K562 (cell line): Measurements from ENCODE around the gene TNFAIP1. TPM values are rescaled to one million over a fixed set of nuclear protein-coding genes. Genes with fewer than 3 reads are reported as not detected.

Experiments used
- NELFE ChIP-seq: IDR thresholded peaks from 2 replicates; pipeline ENCODE4 v1.6.1; 2011; ENCODE audit warnings: mild to moderate bottlenecking; ENCODE audit not compliant: insufficient read depth, insufficient read length
- NFYB ChIP-seq: IDR thresholded peaks from 2 replicates; pipeline ENCODE4 v1.6.1; 2011; ENCODE audit warnings: mild to moderate bottlenecking, moderate library complexity; ENCODE audit not compliant: insufficient read length; ENCODE audit errors: extremely low read depth
- SRSF7 ChIP-seq: fragments of 200-400 bp; formaldehyde crosslinking; optimal IDR thresholded peaks from 2 replicates; pipeline ENCODE3; 2017; ENCODE audit warnings: mild to moderate bottlenecking, low read depth, low read length
- TEAD4 ChIP-seq, 2 experiments: sonication (generic) in 1 of 2; formaldehyde crosslinking in 1 of 2; IDR thresholded peaks; 2 replicates each; pipeline versions ENCODE4 v1.6.1 to v1.8.0; 2012 to 2022; ENCODE audit warnings: borderline replicate concordance in 1 of 2, inconsistent platforms in 1 of 2, low read length in 1 of 2, mild to moderate bottlenecking in 1 of 2, missing genetic modification reagents in 1 of 2
- ZNF165 ChIP-seq: fragments of 250-450 bp; sonication (Bioruptor Pico); IDR thresholded peaks from 2 replicates; pipeline ENCODE4 v1.4.0; 2020; ENCODE audit warnings: borderline replicate concordance
- ZNF311 ChIP-seq: fragments of 250-450 bp; sonication (Bioruptor Pico); IDR thresholded peaks from 2 replicates; pipeline ENCODE4 v1.4.0; 2020; ENCODE audit warnings: mild to moderate bottlenecking, moderate library complexity
- ZNF583 ChIP-seq: fragments of 250-450 bp; sonication (Bioruptor Pico); IDR thresholded peaks from 2 replicates; pipeline ENCODE4 v1.4.0; 2020
- ZNF778 ChIP-seq: fragments of 450-650 bp; formaldehyde crosslinking; IDR thresholded peaks from 2 replicates; pipeline ENCODE4 v1.4.0; 2020; ENCODE audit warnings: mild to moderate bottlenecking, moderate library complexity
- polyA plus RNA-seq, 8 experiments: library from polyadenylated mRNA; depleted of rRNA in 4 of 8; stranded (reverse) in 5 of 8; unstranded in 3 of 8; fragments of >200 nt; fragmentation: Nextera tagmentation in 2 of 8; fragmentation: Illumina TruSeq in 1 of 8; extraction: Ambion mirVana in 2 of 8; extraction: Trizol in 1 of 8; gene quantifications; 2 replicates each; pipeline versions ENCODE4 v1.2.1 to v1.2.3, GENCODE V29; 2011 to 2014; ENCODE audit warnings: inconsistent platforms in 1 of 8, missing spikeins in 1 of 8
- total RNA-seq, 7 experiments: library from RNA; depleted of rRNA in 6 of 7; stranded (reverse); fragments of >200 nt in 6 of 7; fragmentation: Illumina TruSeq in 2 of 7; extraction: Trizol in 2 of 7; gene quantifications; 2 replicates each; pipeline versions ENCODE4 v1.2.1 to v1.2.3, GENCODE V29; 2011 to 2021; ENCODE audit warnings: low replicate concordance in 1 of 7
- TF ChIP-seq, protein P1 (sequence below): fragments of 250-450 bp; sonication (Bioruptor Pico); IDR thresholded peaks from 2 replicates; pipeline ENCODE4 v1.5.0; 2020; ENCODE audit warnings: mild to moderate bottlenecking
- TF ChIP-seq, protein P2 (sequence below), 3 experiments: fragments of 200-800 bp in 1 of 3; fragments of 250-450 bp in 1 of 3; fragments of 450-650 bp in 1 of 3; sonication (Bioruptor Pico) in 1 of 3; sonication (Bioruptor generic) in 1 of 3; formaldehyde crosslinking in 1 of 3; IDR thresholded peaks; 2 replicates each; pipeline versions ENCODE4 v1.6.1 to v1.8.0; 2016 to 2022; ENCODE audit warnings: mild to moderate bottlenecking in 2 of 3, missing genetic modification characterization in 2 of 3, missing compliant biosample characterization in 1 of 3, moderate library complexity in 1 of 3
- TF ChIP-seq, protein P3 (sequence below): fragments of 450-650 bp; IDR thresholded peaks from 2 replicates; pipeline ENCODE4 v1.6.1; 2016; ENCODE audit warnings: missing biosample characterization, missing genetic modification characterization
- TF ChIP-seq, protein P4 (sequence below): fragments of 250-450 bp; sonication (Bioruptor Pico); IDR thresholded peaks from 2 replicates; pipeline ENCODE4 v1.4.0; 2020; ENCODE audit warnings: mild to moderate bottlenecking, moderate library complexity
- TF ChIP-seq, protein P5 (sequence below): IDR thresholded peaks from 2 replicates; pipeline ENCODE4 v1.6.1; 2016; ENCODE audit warnings: missing genetic modification characterization, missing compliant biosample characterization
- TF ChIP-seq, protein P6 (sequence below): sonication (generic); formaldehyde crosslinking; IDR thresholded peaks from 2 replicates; pipeline ENCODE4 v1.8.1; 2023; ENCODE audit warnings: mild to moderate bottlenecking, missing genetic modification reagents, moderate library complexity

TNFAIP1 gene
- total and polyA plus RNA-seq, 9 of the 15 experiments (the other 6 are each of a cell fraction or from before 2014, with no cell fraction given): 2.1 to 20.1 (median 8.2) TPM

DNA sequence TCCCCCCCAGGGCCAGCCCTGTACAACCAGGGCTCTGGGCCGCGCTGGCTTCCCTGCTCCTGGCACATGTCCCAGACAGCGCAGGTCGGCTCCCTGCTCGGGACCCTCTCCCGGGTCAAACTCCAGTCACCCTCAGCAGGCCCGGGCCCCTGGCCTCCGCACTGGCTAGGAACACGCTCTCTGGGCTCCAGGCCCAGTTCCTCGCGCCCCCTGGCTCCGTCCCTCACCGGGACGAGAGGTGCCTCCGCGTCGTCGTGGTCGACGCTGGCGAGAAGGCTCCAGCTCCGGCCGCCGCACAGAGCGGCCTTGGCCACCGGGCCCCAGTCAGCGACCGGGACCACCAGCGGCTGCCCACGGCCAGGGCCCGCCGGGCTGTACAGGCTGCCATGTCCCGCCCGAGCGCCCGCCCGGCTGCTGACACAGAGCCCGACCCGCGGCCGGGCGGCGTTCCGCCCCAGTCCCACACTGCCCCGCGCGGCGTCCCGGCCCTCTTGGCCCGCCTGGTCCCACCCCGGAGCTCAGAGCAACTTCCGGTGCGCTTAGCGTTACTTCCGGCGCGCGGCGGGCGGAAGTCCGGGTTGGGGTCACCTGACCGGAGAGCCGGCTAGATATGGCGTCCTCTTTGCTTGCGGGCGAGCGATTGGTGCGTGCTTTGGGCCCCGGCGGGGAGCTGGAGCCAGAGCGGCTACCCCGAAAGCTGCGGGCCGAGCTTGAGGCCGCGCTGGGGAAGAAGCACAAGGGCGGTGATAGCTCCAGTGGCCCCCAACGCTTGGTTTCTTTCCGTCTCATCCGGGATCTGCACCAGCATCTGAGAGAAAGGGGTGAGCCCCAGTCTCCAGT lies 21.7 kb downstream of the TNFAIP1 start, which contains the start of gene POLDIP2 (continued):
- TF ChIP-seq, protein P1, sequence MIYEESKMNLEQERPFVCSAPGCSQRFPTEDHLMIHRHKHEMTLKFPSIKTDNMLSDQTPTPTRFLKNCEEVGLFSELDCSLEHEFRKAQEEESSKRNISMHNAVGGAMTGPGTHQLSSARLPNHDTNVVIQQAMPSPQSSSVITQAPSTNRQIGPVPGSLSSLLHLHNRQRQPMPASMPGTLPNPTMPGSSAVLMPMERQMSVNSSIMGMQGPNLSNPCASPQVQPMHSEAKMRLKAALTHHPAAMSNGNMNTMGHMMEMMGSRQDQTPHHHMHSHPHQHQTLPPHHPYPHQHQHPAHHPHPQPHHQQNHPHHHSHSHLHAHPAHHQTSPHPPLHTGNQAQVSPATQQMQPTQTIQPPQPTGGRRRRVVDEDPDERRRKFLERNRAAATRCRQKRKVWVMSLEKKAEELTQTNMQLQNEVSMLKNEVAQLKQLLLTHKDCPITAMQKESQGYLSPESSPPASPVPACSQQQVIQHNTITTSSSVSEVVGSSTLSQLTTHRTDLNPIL (CRISPR knock-in tag): no peak
- TF ChIP-seq NELFE (no peak), ZNF165 (CRISPR knock-in tag) (no peak), ZNF778 (CRISPR knock-in tag) (no peak), ZNF311 (CRISPR knock-in tag) (no peak), TEAD4 (IDR thresholded peaks at IDR 0.05; ENCODE audit: low read length) (no peak), TEAD4 (CRISPR knock-in tag; IDR thresholded peaks at IDR 0.05; ENCODE audit: borderline replicate concordance) (no peak), NFYB (no peak), ZNF583 (CRISPR knock-in tag) (no peak), SRSF7 (no peak)
- TF ChIP-seq, protein P2, sequence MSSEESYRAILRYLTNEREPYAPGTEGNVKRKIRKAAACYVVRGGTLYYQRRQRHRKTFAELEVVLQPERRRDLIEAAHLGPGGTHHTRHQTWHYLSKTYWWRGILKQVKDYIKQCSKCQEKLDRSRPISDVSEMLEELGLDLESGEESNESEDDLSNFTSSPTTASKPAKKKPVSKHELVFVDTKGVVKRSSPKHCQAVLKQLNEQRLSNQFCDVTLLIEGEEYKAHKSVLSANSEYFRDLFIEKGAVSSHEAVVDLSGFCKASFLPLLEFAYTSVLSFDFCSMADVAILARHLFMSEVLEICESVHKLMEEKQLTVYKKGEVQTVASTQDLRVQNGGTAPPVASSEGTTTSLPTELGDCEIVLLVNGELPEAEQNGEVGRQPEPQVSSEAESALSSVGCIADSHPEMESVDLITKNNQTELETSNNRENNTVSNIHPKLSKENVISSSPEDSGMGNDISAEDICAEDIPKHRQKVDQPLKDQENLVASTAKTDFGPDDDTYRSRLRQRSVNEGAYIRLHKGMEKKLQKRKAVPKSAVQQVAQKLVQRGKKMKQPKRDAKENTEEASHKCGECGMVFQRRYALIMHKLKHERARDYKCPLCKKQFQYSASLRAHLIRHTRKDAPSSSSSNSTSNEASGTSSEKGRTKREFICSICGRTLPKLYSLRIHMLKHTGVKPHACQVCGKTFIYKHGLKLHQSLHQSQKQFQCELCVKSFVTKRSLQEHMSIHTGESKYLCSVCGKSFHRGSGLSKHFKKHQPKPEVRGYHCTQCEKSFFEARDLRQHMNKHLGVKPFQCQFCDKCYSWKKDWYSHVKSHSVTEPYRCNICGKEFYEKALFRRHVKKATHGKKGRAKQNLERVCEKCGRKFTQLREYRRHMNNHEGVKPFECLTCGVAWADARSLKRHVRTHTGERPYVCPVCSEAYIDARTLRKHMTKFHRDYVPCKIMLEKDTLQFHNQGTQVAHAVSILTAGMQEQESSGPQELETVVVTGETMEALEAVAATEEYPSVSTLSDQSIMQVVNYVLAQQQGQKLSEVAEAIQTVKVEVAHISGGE (CRISPR knock-in tag; IDR thresholded peaks at IDR 0.05): peak; percentile 91 to 97 (median 94); a peak in 5 of 6 replicates
- TF ChIP-seq, protein P3, sequence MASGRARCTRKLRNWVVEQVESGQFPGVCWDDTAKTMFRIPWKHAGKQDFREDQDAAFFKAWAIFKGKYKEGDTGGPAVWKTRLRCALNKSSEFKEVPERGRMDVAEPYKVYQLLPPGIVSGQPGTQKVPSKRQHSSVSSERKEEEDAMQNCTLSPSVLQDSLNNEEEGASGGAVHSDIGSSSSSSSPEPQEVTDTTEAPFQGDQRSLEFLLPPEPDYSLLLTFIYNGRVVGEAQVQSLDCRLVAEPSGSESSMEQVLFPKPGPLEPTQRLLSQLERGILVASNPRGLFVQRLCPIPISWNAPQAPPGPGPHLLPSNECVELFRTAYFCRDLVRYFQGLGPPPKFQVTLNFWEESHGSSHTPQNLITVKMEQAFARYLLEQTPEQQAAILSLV (tag): no peak
- TF ChIP-seq, protein P4, sequence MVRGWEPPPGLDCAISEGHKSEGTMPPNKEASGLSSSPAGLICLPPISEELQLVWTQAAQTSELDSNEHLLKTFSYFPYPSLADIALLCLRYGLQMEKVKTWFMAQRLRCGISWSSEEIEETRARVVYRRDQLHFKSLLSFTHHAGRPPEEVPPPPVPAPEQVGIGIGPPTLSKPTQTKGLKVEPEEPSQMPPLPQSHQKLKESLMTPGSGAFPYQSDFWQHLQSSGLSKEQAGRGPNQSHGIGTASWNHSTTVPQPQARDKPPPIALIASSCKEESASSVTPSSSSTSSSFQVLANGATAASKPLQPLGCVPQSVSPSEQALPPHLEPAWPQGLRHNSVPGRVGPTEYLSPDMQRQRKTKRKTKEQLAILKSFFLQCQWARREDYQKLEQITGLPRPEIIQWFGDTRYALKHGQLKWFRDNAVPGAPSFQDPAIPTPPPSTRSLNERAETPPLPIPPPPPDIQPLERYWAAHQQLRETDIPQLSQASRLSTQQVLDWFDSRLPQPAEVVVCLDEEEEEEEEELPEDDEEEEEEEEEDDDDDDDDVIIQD (CRISPR knock-in tag): no peak
- TF ChIP-seq, protein P5, sequence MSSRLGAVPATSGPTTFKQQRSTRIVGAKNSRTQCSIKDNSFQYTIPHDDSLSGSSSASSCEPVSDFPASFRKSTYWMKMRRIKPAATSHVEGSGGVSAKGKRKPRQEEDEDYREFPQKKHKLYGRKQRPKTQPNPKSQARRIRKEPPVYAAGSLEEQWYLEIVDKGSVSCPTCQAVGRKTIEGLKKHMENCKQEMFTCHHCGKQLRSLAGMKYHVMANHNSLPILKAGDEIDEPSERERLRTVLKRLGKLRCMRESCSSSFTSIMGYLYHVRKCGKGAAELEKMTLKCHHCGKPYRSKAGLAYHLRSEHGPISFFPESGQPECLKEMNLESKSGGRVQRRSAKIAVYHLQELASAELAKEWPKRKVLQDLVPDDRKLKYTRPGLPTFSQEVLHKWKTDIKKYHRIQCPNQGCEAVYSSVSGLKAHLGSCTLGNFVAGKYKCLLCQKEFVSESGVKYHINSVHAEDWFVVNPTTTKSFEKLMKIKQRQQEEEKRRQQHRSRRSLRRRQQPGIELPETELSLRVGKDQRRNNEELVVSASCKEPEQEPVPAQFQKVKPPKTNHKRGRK: no peak
- TF ChIP-seq, protein P6, sequence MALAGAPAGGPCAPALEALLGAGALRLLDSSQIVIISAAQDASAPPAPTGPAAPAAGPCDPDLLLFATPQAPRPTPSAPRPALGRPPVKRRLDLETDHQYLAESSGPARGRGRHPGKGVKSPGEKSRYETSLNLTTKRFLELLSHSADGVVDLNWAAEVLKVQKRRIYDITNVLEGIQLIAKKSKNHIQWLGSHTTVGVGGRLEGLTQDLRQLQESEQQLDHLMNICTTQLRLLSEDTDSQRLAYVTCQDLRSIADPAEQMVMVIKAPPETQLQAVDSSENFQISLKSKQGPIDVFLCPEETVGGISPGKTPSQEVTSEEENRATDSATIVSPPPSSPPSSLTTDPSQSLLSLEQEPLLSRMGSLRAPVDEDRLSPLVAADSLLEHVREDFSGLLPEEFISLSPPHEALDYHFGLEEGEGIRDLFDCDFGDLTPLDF (CRISPR knock-in tag): peak; percentile 92
